Fibroblast of lung (primary cell): ENCODE data around the gene CCDC141. TPM values are rescaled to one million over a fixed set of nuclear protein-coding genes. Genes with fewer than 3 reads are reported as not detected.

Experiments
- DNase-seq, 2 donors: peaks; one replicate each; pipeline versions ENCODE4 v3.0.0 to v3.0.0-alpha.2; 2010; ENCODE audit warnings: low read depth in 2 of 2
- H2AFZ ChIP-seq: 2 replicates; pipeline ENCODE4 v1.5.1; 2012; ENCODE audit warnings: low read length, control low read depth, inconsistent platforms
- H3K27ac ChIP-seq: 2 replicates; pipeline ENCODE4 v1.5.1; 2011; ENCODE audit warnings: low read length, control low read depth; ENCODE audit not compliant: insufficient read depth
- H3K27me3 ChIP-seq: 2 replicates; pipeline ENCODE4 v1.5.1; 2011; ENCODE audit warnings: mild to moderate bottlenecking, low read length; ENCODE audit not compliant: control insufficient read depth, insufficient read depth
- H3K36me3 ChIP-seq: 2 replicates; pipeline ENCODE4 v1.5.1; 2011; ENCODE audit warnings: low read length; ENCODE audit not compliant: control insufficient read depth, insufficient read depth
- H3K4me1 ChIP-seq: 2 replicates; pipeline ENCODE4 v1.5.1; 2011; ENCODE audit warnings: low read length; ENCODE audit not compliant: control insufficient read depth, insufficient read depth; ENCODE audit errors: extremely low read depth
- H3K4me2 ChIP-seq: 2 replicates; pipeline ENCODE4 v1.5.1; 2011; ENCODE audit warnings: low read length, control low read depth; ENCODE audit not compliant: insufficient read depth; ENCODE audit errors: extremely low read depth
- H3K4me3 ChIP-seq, 4 experiments: fragments of 200-600 bp in 1 of 4; sonication (generic) in 1 of 4; replicated peaks in 1 of 4; 2 replicates each; pipeline ENCODE4 v1.5.1; 2011 to 2016; ENCODE audit warnings: low read length in 4 of 4, low read depth in 3 of 4, mild to moderate bottlenecking in 3 of 4, control low read depth in 2 of 4, inconsistent platforms in 1 of 4, mixed read lengths in 1 of 4; ENCODE audit not compliant: insufficient read depth in 1 of 4; ENCODE audit errors: control extremely low read depth in 1 of 4
- H3K79me2 ChIP-seq: 2 replicates; pipeline ENCODE4 v1.5.1; 2012; ENCODE audit warnings: mild to moderate bottlenecking, low read length, inconsistent platforms; ENCODE audit not compliant: control insufficient read depth, insufficient read depth
- H3K9ac ChIP-seq: 2 replicates; pipeline ENCODE4 v1.5.1; 2011; ENCODE audit warnings: mild to moderate bottlenecking, low read length, control low read depth; ENCODE audit not compliant: insufficient read depth
- H3K9me3 ChIP-seq: 2 replicates; pipeline ENCODE4 v1.5.1; 2012; ENCODE audit warnings: low read depth, low read length; ENCODE audit not compliant: control insufficient read depth, insufficient read depth
- H4K20me1 ChIP-seq: 2 replicates; pipeline ENCODE4 v1.5.1; 2011; ENCODE audit warnings: low read length; ENCODE audit not compliant: control insufficient read depth, insufficient read depth; ENCODE audit errors: extremely low read depth
- EZH2 ChIP-seq: IDR thresholded peaks from 2 replicates; pipeline ENCODE4 v1.5.1; 2012; ENCODE audit warnings: low read length, control low read depth, mild to moderate bottlenecking; ENCODE audit errors: missing control alignments
- polyA plus RNA-seq, 2 donors: library from polyadenylated mRNA; depleted of rRNA in 1 of 2; stranded (reverse) in 1 of 2; unstranded in 1 of 2; fragments of >200 nt; gene quantifications; 2 replicates each; pipeline ENCODE4 v1.2.1, GENCODE V29; 2011 to 2012; ENCODE audit warnings: missing spikeins in 1 of 2
- total RNA-seq: library from RNA; depleted of rRNA; stranded (reverse); fragments of >200 nt; gene quantifications from 2 replicates; pipeline ENCODE4 v1.2.1, GENCODE V29; 2014
- TF ChIP-seq, protein P1 (sequence below), 2 donors: IDR thresholded peaks in 1 of 2; conservative IDR thresholded peaks in 1 of 2; 1 replicate in 1 of 2; 2 replicates in 1 of 2; pipeline ENCODE4 v1.5.1; 2011 to 2012; ENCODE audit warnings: low read length in 2 of 2, control low read depth in 1 of 2, inconsistent platforms in 1 of 2, low read depth in 1 of 2, mild to moderate bottlenecking in 1 of 2

The CCDC141 gene
- total and polyA plus RNA-seq, 2 donors (not counting 1 experiment from before 2014, with no cell fraction given) = 0.03 to 0.17 TPM

DNA sequence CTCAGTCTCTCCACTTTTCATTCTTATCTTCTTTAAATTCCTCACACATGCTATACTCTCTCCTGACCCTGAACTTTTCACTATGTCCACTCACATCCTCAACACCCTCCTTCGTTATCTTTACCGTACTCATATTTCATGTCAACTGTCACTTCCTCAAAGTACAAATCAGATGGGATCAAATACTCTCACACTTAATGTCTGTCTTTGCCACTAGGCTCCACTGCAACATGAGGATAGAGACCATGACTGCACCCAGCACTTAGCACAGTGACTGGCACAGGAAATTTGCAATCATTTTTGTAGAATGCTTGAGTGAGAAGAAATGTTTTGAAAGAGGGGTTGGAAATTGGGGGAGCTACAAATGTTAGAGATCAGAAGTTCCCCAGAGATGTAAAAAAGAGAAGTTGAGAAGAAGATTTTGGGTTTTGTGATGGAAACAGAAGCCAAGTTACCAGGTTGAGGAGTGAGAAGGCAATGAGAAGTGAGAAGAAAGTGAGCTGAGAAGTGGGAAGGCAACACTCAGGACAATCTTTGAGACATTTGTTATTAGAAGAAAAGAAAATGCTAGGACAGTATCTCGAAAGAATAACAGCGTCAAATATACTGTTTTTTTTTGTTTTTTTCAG, 87.0 kb downstream of the CCDC141 start:
- TF ChIP-seq, protein P1, sequence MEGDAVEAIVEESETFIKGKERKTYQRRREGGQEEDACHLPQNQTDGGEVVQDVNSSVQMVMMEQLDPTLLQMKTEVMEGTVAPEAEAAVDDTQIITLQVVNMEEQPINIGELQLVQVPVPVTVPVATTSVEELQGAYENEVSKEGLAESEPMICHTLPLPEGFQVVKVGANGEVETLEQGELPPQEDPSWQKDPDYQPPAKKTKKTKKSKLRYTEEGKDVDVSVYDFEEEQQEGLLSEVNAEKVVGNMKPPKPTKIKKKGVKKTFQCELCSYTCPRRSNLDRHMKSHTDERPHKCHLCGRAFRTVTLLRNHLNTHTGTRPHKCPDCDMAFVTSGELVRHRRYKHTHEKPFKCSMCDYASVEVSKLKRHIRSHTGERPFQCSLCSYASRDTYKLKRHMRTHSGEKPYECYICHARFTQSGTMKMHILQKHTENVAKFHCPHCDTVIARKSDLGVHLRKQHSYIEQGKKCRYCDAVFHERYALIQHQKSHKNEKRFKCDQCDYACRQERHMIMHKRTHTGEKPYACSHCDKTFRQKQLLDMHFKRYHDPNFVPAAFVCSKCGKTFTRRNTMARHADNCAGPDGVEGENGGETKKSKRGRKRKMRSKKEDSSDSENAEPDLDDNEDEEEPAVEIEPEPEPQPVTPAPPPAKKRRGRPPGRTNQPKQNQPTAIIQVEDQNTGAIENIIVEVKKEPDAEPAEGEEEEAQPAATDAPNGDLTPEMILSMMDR (conservative IDR thresholded peaks at IDR 0.05 in 1 of 2, IDR thresholded peaks at IDR 0.05 in 1 of 2; ENCODE audit: low read depth in 1 of 2, low read length in 2 of 2) = no peak
- TF ChIP-seq EZH2 = no peak
- no peak overlapping the region for H3K9ac ChIP-seq
- H4K20me1 ChIP-seq = no peaks in the 10 kb centered on the region

GRCh38 chr2:178962152-178962551, 87.8 kb downstream of the CCDC141 start:
- TF ChIP-seq EZH2 = no peak
- TF ChIP-seq, protein P1 (conservative IDR thresholded peaks at IDR 0.05 in 1 of 2, IDR thresholded peaks at IDR 0.05 in 1 of 2; ENCODE audit: low read depth in 1 of 2, low read length in 2 of 2) = no peak

More for the DNA sequence above, 87.0 kb downstream of the CCDC141 start:
- H3K27ac ChIP-seq = no peak overlapping the region
- no peak overlapping the region for H3K4me3 ChIP-seq
- no peaks in the 10 kb centered on the region for H3K36me3 ChIP-seq
- no peaks in the 10 kb centered on the region for H3K27me3 ChIP-seq
- H3K4me2 ChIP-seq = no peak overlapping the region
- no peak overlapping the region for H2AFZ ChIP-seq
- no peaks in the 10 kb centered on the region for H3K4me1 ChIP-seq
- DNase-seq = no peak
- no peaks in the 10 kb centered on the region for H3K9me3 ChIP-seq
- no peaks in the 10 kb centered on the region for H3K79me2 ChIP-seq

GRCh38 chr2:178954049-178954448, 95.9 kb downstream of the CCDC141 start:
- Histone ChIP-seq H3K79me2 (no peaks in the 10 kb centered on the region), H3K9ac (no peak overlapping the region), H3K4me2 (no peak overlapping the region), H3K27me3 (no peaks in the 10 kb centered on the region), H3K27ac (no peak overlapping the region), H3K36me3 (no peaks in the 10 kb centered on the region), H3K9me3 (no peaks in the 10 kb centered on the region), H3K4me3 (no peak overlapping the region), H3K4me1 (no peaks in the 10 kb centered on the region), H2AFZ (no peak overlapping the region), H4K20me1 (no peaks in the 10 kb centered on the region)
- no peak for DNase-seq
- TF ChIP-seq, protein P1 (conservative IDR thresholded peaks at IDR 0.05 in 1 of 2, IDR thresholded peaks at IDR 0.05 in 1 of 2; ENCODE audit: low read depth in 1 of 2, low read length in 2 of 2) = no peak
- no peak for TF ChIP-seq EZH2

More at GRCh38 chr2:178962152-178962551, 87.8 kb downstream of the CCDC141 start:
- Histone ChIP-seq H4K20me1 (no peaks in the 10 kb centered on the region), H3K4me1 (no peaks in the 10 kb centered on the region), H3K4me2 (no peak overlapping the region), H2AFZ (no peak overlapping the region), H3K9ac (no peak overlapping the region), H3K4me3 (no peak overlapping the region), H3K27ac (no peak overlapping the region), H3K27me3 (no peaks in the 10 kb centered on the region), H3K9me3 (no peaks in the 10 kb centered on the region), H3K79me2 (no peaks in the 10 kb centered on the region), H3K36me3 (no peaks in the 10 kb centered on the region)
- DNase-seq = no peak
